ENCODE data around the gene UPF2. TPM values are rescaled to one million over a fixed set of nuclear protein-coding genes. Genes with fewer than 3 reads are reported as not detected.

The UPF2 gene
- total and polyA plus RNA-seq, 10 of the 15 experiments (the other 5 are each of a cell fraction or from before 2014, with no cell fraction given): 21.0 to 44.4 (median 25.9) TPM

- in situ Hi-C loops (cut with MboI): no loop called here
- TF ChIP-seq ZNF24 (IDR thresholded peaks at IDR 0.05): no peak
- TF ChIP-seq TCF12 (IDR thresholded peaks at IDR 0.05; ENCODE audit: low read depth, low read length): no peak
- TF ChIP-seq NR2C1 (IDR thresholded peaks at IDR 0.05): no peak
- TF ChIP-seq MLLT1 (IDR thresholded peaks at IDR 0.05): no peak
- TF ChIP-seq, protein P1, sequence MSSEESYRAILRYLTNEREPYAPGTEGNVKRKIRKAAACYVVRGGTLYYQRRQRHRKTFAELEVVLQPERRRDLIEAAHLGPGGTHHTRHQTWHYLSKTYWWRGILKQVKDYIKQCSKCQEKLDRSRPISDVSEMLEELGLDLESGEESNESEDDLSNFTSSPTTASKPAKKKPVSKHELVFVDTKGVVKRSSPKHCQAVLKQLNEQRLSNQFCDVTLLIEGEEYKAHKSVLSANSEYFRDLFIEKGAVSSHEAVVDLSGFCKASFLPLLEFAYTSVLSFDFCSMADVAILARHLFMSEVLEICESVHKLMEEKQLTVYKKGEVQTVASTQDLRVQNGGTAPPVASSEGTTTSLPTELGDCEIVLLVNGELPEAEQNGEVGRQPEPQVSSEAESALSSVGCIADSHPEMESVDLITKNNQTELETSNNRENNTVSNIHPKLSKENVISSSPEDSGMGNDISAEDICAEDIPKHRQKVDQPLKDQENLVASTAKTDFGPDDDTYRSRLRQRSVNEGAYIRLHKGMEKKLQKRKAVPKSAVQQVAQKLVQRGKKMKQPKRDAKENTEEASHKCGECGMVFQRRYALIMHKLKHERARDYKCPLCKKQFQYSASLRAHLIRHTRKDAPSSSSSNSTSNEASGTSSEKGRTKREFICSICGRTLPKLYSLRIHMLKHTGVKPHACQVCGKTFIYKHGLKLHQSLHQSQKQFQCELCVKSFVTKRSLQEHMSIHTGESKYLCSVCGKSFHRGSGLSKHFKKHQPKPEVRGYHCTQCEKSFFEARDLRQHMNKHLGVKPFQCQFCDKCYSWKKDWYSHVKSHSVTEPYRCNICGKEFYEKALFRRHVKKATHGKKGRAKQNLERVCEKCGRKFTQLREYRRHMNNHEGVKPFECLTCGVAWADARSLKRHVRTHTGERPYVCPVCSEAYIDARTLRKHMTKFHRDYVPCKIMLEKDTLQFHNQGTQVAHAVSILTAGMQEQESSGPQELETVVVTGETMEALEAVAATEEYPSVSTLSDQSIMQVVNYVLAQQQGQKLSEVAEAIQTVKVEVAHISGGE (CRISPR knock-in tag; IDR thresholded peaks at IDR 0.05): no peak
- TF ChIP-seq CTCF (IDR thresholded peaks at IDR 0.05 in 2 of 3, conservative IDR thresholded peaks at IDR 0.05 in 1 of 3; ENCODE audit: control insufficient read depth in 2 of 3, extremely low read depth in 1 of 3, insufficient read depth in 1 of 3, low read depth in 3 of 3, low read length in 3 of 3): no peak
- no peak for TF ChIP-seq DPF2 (IDR thresholded peaks at IDR 0.05)
- no peak for TF ChIP-seq SMAD1 (IDR thresholded peaks at IDR 0.05; ENCODE audit: low read depth, partially characterized antibody)
- TF ChIP-seq REST (IDR thresholded peaks at IDR 0.05; ENCODE audit: low read depth, low read length): no peak
- no peak for TF ChIP-seq MEF2B (IDR thresholded peaks at IDR 0.05; ENCODE audit: partially characterized antibody, poor library complexity, severe bottlenecking)
- TF ChIP-seq NR2F1 (conservative IDR thresholded peaks at IDR 0.05): no peak
- TF ChIP-seq NFYA (IDR thresholded peaks at IDR 0.05; ENCODE audit: borderline replicate concordance, low read depth, low read length): no peak
These were observed 140.7 kb downstream of the UPF2 start for GRCh38 chr10:11901833-11902475.

More at GRCh38 chr10:11901833-11902475, 140.7 kb downstream of the UPF2 start:
- no peaks in the 10 kb centered on the region for H3K36me3 ChIP-seq (ENCODE audit: control insufficient read depth in 2 of 2, insufficient read depth in 2 of 2, low read length in 1 of 2)
- H3K4me2 ChIP-seq (ENCODE audit: control insufficient read depth, insufficient read depth): no peak overlapping the region
- RAD21 ChIA-PET (ENCODE audit: unreplicated experiment): no interaction called here
- no peak for DNase-seq (ENCODE audit: low read depth, low spot score)
- peaks cover 3% of the 10 kb centered on the region; the same call in 1 of the 2 replicates for H3K4me1 ChIP-seq (ENCODE audit: control insufficient read depth, insufficient read depth, low read length)
- no peak overlapping the region for H3K27ac ChIP-seq (ENCODE audit: control insufficient read depth, insufficient read depth)
- no peak overlapping the region for H3K9ac ChIP-seq (ENCODE audit: control insufficient read depth, insufficient read depth, low read length)
- no peak for FAIRE-seq
- H4K20me1 ChIP-seq (ENCODE audit: control insufficient read depth, insufficient read depth): no peaks in the 10 kb centered on the region
- no peak for ATAC-seq
- WGBS (ENCODE audit: insufficient coverage, insufficient replicate concordance, low lambda C conversion rate, missing lambda C conversion rate): 47% methylated on average over 23 of the region's 23 CpGs
- no peaks in the 10 kb centered on the region for H3K79me2 ChIP-seq (ENCODE audit: control insufficient read depth, insufficient read depth, low read length)
- no peaks in the 10 kb centered on the region for H3K27me3 ChIP-seq (replicated peaks in 1 of 2; ENCODE audit: control insufficient read depth in 2 of 2, insufficient read depth in 2 of 2, low read length in 1 of 2)
- H3K9me3 ChIP-seq (replicated peaks; ENCODE audit: control insufficient read depth, insufficient read depth, low read length): no peaks in the 10 kb centered on the region
- POLR2A ChIA-PET: no interaction called here
- intact Hi-C loops (cut with micrococcal nuclease; ENCODE audit: unreplicated experiment): no loop called here
- H2AFZ ChIP-seq (ENCODE audit: control insufficient read depth, low read depth, low read length): no peak overlapping the region
- H3K4me3 ChIP-seq: no peak overlapping the region
- no TSS peak for BruUV-seq (replicated peaks)
- CTCF ChIA-PET: no interaction called here
- SMC1A ChIA-PET (ENCODE audit: uncharacterized antibody, unreplicated experiment): no interaction called here

Data from GM12878 (cell line).